HG02610 (cell line): ENCODE data around the gene MAP2K4.
"Not testable (repeated sequence)": the region's sequence is repeated elsewhere in the genome, so short reads cannot be mapped to it uniquely, and the experiment has no call there.

Experiments
- ATAC-seq: cut with Tn5 transposase; IDR thresholded peaks from one replicate; pipeline ENCODE4 v1.9.1; 2021; ENCODE audit warnings: mild to moderate bottlenecking, moderate library complexity; ENCODE audit not compliant: unreplicated experiment

The MAP2K4 gene

GRCh38 chr17:12020642-12021622 lies at the start of gene MAP2K4:
MAP2K4 (plus strand) TSS chr17:12020877; CDS start chr17:12020887, 10 bp downstream.
- ATAC-seq = peak; percentile 93

- ATAC-seq = not testable (repeated sequence)
Measured at GRCh38 chr17:11972741-11973140, 47.9 kb upstream of the MAP2K4 start.

- no peak for ATAC-seq
Measured at GRCh38 chr17:11979795-11980194, 40.9 kb upstream of the MAP2K4 start.

- no peak for ATAC-seq
Measured at GRCh38 chr17:11980813-11981212, 39.9 kb upstream of the MAP2K4 start.

- ATAC-seq = no peak
Measured at GRCh38 chr17:11981862-11982261, 38.8 kb upstream of the MAP2K4 start.

- ATAC-seq = no peak
Measured at GRCh38 chr17:11986179-11986941, 34.3 kb upstream of the MAP2K4 start.

GRCh38 chr17:11986942-11987329 lies 33.7 kb upstream of the MAP2K4 start:
- no peak for ATAC-seq

- no peak for ATAC-seq
Measured at GRCh38 chr17:11990363-11990983, 30.2 kb upstream of the MAP2K4 start.

GRCh38 chr17:11991461-11991860 lies 29.2 kb upstream of the MAP2K4 start:
- ATAC-seq = no peak

- peak; percentile 25 for ATAC-seq
Measured at GRCh38 chr17:11996722-11997146, 23.9 kb upstream of the MAP2K4 start.

- ATAC-seq = peak; percentile 98
Measured at GRCh38 chr17:11997147-11997971, 23.3 kb upstream of the MAP2K4 start, which contains the start of gene ZNF18. ZNF18 (minus strand) TSS chr17:11997475; CDS start chr17:11992829, 4,646 bp downstream.

GRCh38 chr17:11997972-11998233 lies 22.8 kb upstream of the MAP2K4 start:
- ATAC-seq = no peak

- no peak for ATAC-seq
Measured at GRCh38 chr17:11999696-12000095, 21.0 kb upstream of the MAP2K4 start.

- no peak for ATAC-seq
Measured at GRCh38 chr17:12007466-12007865, 13.2 kb upstream of the MAP2K4 start.

- ATAC-seq = no peak
Measured at GRCh38 chr17:12021623-12022140, 1.0 kb downstream of the MAP2K4 start.

GRCh38 chr17:12022310-12022709 lies 1.6 kb downstream of the MAP2K4 start:
- ATAC-seq = no peak

GRCh38 chr17:12024327-12024726 lies 3.6 kb downstream of the MAP2K4 start:
- no peak for ATAC-seq

GRCh38 chr17:12027658-12028057 lies 7.0 kb downstream of the MAP2K4 start:
- ATAC-seq = no peak

- ATAC-seq = no peak
Measured at GRCh38 chr17:12028611-12029010, 7.9 kb downstream of the MAP2K4 start.

- no peak for ATAC-seq
Measured at GRCh38 chr17:12034538-12034937, 13.9 kb downstream of the MAP2K4 start.
